ENCODE data around the gene XXYLT1.
"Not testable (repeated sequence)": the region's sequence is repeated elsewhere in the genome, so short reads cannot be mapped to it uniquely, and the experiment has no call there.

XXYLT1 gene

DNA sequence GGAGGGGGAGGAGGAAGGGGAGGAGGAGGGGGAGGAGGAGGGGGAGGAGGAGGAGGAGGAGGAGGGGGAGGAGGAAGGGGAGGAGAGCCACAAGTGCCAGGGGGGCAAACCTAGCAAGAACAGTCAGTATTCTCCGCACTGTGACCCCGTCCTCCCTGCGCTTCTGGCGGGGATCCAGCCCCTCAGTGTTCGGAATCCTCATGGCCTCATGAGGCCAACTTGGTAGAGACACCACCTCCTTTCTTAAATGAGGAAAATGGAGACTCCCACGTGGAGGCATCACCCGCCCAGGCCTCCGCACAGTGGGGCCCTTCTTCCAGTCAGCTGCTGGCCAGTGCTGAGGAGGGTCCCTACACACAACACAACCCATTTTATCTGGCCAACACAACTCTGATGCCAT, 163.4 kb downstream of the XXYLT1 start:
- H3K4me3 ChIP-seq (ENCODE audit: low read depth in 1 of 5, low read length in 5 of 5), result no peak overlapping the region
- peaks cover 0 to 35% (median 18%) of the 10 kb centered on the region in 5 donors for H3K4me1 ChIP-seq (ENCODE audit: control insufficient read depth in 5 of 5, insufficient read depth in 5 of 5, low read length in 5 of 5)
- peaks cover 0 to 7% (median 5%) of the 10 kb centered on the region in 5 donors for H3K36me3 ChIP-seq (ENCODE audit: control insufficient read depth in 5 of 5, insufficient read depth in 5 of 5, low read length in 5 of 5)
- no peak overlapping the region for H3K27ac ChIP-seq (ENCODE audit: low read depth, low read length)
- no peak overlapping the region for H3K9ac ChIP-seq (ENCODE audit: low read length in 5 of 5)
- no peaks in the 10 kb centered on the region for H3K9me3 ChIP-seq (ENCODE audit: control insufficient read depth in 5 of 5, low read length in 5 of 5)
- no peaks in the 10 kb centered on the region for H3K27me3 ChIP-seq (ENCODE audit: control insufficient read depth in 5 of 5, insufficient read depth in 4 of 5, low read length in 5 of 5)

DNA sequence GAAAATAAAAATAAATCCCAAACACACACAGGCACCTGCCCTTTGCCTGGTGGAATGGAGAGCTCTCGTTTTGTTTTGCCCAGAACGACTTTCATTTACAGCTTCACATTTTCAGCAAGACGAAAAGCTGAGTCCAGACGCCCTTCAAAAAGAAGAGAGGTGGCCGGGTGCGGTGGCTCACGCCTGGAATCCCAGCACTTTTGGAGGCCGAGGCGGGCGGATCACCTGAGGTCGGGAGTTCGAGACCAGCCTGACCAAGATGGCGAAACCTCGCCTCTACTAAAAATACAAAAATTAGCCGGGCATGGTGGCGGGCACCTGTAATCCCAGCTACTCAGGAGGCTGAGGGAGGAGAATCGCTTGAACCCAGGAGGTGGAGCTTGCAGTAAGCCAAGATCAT, 163.9 kb downstream of the XXYLT1 start:
- not testable (repeated sequence) for H3K27ac ChIP-seq (ENCODE audit: low read depth, low read length); H3K36me3 ChIP-seq (ENCODE audit: control insufficient read depth in 5 of 5, insufficient read depth in 5 of 5, low read length in 5 of 5); H3K27me3 ChIP-seq (ENCODE audit: control insufficient read depth in 5 of 5, insufficient read depth in 4 of 5, low read length in 5 of 5); H3K9ac ChIP-seq (ENCODE audit: low read length in 5 of 5); H3K9me3 ChIP-seq (ENCODE audit: control insufficient read depth in 5 of 5, low read length in 5 of 5); H3K4me3 ChIP-seq (ENCODE audit: low read depth in 1 of 5, low read length in 5 of 5)
- H3K4me1 ChIP-seq (ENCODE audit: control insufficient read depth in 5 of 5, insufficient read depth in 5 of 5, low read length in 5 of 5), result peaks cover 0 to 35% (median 22%) of the 10 kb centered on the region in 5 donors

DNA sequence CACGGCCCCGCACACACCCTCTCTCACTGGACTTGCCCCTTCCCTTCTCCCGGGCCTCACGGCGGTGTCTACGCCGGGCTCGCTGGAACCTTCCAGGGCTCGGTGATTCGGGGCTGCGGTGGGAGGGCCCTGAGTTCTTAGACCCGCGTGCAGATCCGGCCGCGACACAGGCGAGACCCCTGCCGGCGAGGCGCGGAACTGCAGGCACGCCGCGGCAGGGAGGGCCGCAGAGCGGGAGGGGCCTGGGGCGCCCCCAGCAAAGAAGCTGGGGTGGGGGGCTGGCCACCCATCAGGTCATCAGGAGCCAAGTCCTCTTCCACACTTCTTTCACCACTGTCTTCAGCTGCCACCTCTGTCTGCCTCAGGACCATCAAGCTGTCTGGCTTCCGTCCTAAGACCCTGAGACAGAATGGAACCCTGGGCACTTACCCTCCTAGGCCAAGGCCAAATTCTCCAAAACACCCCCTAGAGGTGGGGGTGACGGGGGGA, 164.5 kb downstream of the XXYLT1 start:
- Histone ChIP-seq H3K27me3 (ENCODE audit: control insufficient read depth in 5 of 5, insufficient read depth in 4 of 5, low read length in 5 of 5) (no peaks in the 10 kb centered on the region), H3K4me1 (ENCODE audit: control insufficient read depth in 5 of 5, insufficient read depth in 5 of 5, low read length in 5 of 5) (peaks cover 0 to 36% (median 22%) of the 10 kb centered on the region in 5 donors), H3K4me3 (ENCODE audit: low read depth in 1 of 5, low read length in 5 of 5) (peak overlapping the region in 2 of 5 donors; percentile 32 to 51), H3K27ac (ENCODE audit: low read depth, low read length) (no peak overlapping the region), H3K9me3 (ENCODE audit: control insufficient read depth in 5 of 5, low read length in 5 of 5) (no peaks in the 10 kb centered on the region), H3K9ac (ENCODE audit: low read length in 5 of 5) (no peak overlapping the region), H3K36me3 (ENCODE audit: control insufficient read depth in 5 of 5, insufficient read depth in 5 of 5, low read length in 5 of 5) (peaks cover 0 to 7% (median 5%) of the 10 kb centered on the region in 5 donors)

DNA sequence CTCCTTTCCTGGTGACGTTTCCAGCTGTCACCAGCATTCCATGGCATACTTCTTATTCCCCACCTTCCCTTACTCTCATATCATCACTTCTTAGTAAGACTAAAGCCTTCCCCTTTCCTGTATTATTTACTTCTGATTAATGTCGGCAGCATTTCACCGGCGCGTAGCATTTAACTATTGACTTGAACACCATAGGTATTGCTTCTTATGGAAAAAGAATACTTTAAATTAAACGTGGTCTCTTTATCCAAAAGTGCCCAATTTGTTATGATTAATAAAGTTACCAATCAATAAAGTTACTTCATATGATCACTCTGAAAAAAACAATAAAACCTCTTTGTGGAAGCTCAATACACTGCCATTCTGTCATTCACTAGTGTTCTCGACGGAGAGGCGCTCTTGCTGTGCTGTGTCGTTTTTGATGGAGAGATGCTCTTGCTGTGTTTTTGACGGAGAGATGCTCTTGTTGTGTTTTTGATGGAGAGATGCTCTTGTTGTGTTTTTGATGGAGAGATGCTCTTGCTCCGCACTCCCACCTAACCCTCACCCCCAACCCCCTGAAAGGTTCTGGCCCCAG, 165.0 kb downstream of the XXYLT1 start:
- H3K27me3 ChIP-seq (ENCODE audit: control insufficient read depth in 5 of 5, insufficient read depth in 4 of 5, low read length in 5 of 5), result no peaks in the 10 kb centered on the region
- H3K27ac ChIP-seq (ENCODE audit: low read depth, low read length), result no peak overlapping the region
- H3K36me3 ChIP-seq (ENCODE audit: control insufficient read depth in 5 of 5, insufficient read depth in 5 of 5, low read length in 5 of 5), result peaks cover 0 to 7% (median 5%) of the 10 kb centered on the region in 5 donors
- H3K4me1 ChIP-seq (ENCODE audit: control insufficient read depth in 5 of 5, insufficient read depth in 5 of 5, low read length in 5 of 5), result peaks cover 0 to 38% (median 19%) of the 10 kb centered on the region in 5 donors
- H3K9ac ChIP-seq (ENCODE audit: low read length in 5 of 5), result no peak overlapping the region
- peak overlapping the region in 2 of 5 donors; percentile 32 to 51 for H3K4me3 ChIP-seq (ENCODE audit: low read depth in 1 of 5, low read length in 5 of 5)
- H3K9me3 ChIP-seq (ENCODE audit: control insufficient read depth in 5 of 5, low read length in 5 of 5), result no peaks in the 10 kb centered on the region

DNA sequence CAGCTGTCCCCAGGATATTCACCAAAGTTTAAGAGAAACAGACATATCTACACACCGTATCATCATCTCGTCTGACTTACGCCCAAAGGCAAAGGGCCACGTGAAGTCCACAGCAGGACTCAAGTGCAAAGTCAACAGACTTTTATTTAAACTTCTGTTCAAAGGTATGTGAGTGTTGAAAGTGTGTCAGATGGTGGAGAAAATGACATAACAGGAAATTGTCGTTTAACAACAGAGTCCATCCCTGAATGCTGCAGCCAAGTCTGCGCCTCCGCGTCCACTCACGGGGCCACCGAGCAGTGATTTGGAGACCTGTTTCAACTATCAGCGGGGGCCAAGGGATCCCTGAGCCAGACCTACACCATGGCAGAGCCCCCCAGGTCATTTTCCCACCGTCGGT, 165.6 kb downstream of the XXYLT1 start:
- no peak overlapping the region for H3K4me3 ChIP-seq (ENCODE audit: low read depth in 1 of 5, low read length in 5 of 5)

DNA sequence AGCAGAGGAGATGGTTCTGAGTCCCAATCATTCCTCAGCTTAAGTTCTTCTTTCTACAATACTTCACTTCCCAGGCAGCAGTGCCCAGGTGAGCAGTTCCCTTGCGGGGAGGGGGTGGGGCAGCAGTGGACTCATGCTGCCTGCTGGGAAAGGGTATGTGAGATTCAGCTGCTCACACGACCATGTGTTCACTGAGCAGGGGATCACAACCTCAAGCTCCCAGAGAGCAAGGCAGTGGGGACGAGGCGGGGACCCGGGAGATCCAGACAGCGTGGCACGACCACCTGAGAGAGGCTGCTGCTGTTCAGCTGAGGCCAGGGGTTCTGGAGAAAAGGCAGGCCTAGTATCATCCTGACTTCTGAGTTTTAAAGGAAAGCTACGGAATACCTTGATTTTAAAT, 166.6 kb downstream of the XXYLT1 start:
- Histone ChIP-seq H3K9me3 (ENCODE audit: control insufficient read depth in 5 of 5, low read length in 5 of 5) (no peaks in the 10 kb centered on the region), H3K9ac (ENCODE audit: low read length in 5 of 5) (no peak overlapping the region), H3K36me3 (ENCODE audit: control insufficient read depth in 5 of 5, insufficient read depth in 5 of 5, low read length in 5 of 5) (peaks cover 0 to 5% (median 3%) of the 10 kb centered on the region in 5 donors), H3K27ac (ENCODE audit: low read depth, low read length) (no peak overlapping the region), H3K27me3 (ENCODE audit: control insufficient read depth in 5 of 5, insufficient read depth in 4 of 5, low read length in 5 of 5) (no peaks in the 10 kb centered on the region), H3K4me3 (ENCODE audit: low read depth in 1 of 5, low read length in 5 of 5) (no peak overlapping the region), H3K4me1 (ENCODE audit: control insufficient read depth in 5 of 5, insufficient read depth in 5 of 5, low read length in 5 of 5) (peaks cover 0 to 38% (median 16%) of the 10 kb centered on the region in 5 donors)

More for the DNA sequence above, 165.6 kb downstream of the XXYLT1 start:
- Histone ChIP-seq H3K9ac (ENCODE audit: low read length in 5 of 5) (no peak overlapping the region), H3K4me1 (ENCODE audit: control insufficient read depth in 5 of 5, insufficient read depth in 5 of 5, low read length in 5 of 5) (peaks cover 0 to 35% (median 16%) of the 10 kb centered on the region in 5 donors), H3K9me3 (ENCODE audit: control insufficient read depth in 5 of 5, low read length in 5 of 5) (no peaks in the 10 kb centered on the region), H3K36me3 (ENCODE audit: control insufficient read depth in 5 of 5, insufficient read depth in 5 of 5, low read length in 5 of 5) (peaks cover 0 to 7% (median 5%) of the 10 kb centered on the region in 5 donors), H3K27me3 (ENCODE audit: control insufficient read depth in 5 of 5, insufficient read depth in 4 of 5, low read length in 5 of 5) (no peaks in the 10 kb centered on the region), H3K27ac (ENCODE audit: low read depth, low read length) (no peak overlapping the region)

DNA sequence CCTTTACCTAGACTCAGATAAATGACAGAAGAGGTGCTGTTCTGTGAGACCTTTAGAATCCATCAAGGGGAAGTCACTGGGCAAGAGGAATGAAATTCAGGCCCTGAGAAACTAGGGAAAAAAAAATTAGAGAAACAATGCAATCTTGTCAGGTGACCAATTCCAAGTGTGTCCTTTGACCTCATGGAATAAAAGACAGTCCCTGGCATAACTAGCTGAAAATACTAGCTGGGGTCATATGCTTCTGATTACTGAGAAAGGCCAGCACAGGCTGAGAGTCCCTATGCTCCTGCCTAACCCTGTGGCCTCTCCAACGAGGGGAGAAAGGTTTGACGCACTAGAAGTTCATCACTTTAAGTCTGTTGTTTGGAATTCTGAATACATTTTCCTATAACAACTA, 167.3 kb downstream of the XXYLT1 start:
- Histone ChIP-seq H3K36me3 (ENCODE audit: control insufficient read depth in 5 of 5, insufficient read depth in 5 of 5, low read length in 5 of 5) (no peaks in the 10 kb centered on the region), H3K4me1 (ENCODE audit: control insufficient read depth in 5 of 5, insufficient read depth in 5 of 5, low read length in 5 of 5) (peaks cover 0 to 38% (median 16%) of the 10 kb centered on the region in 5 donors), H3K27me3 (ENCODE audit: control insufficient read depth in 5 of 5, insufficient read depth in 4 of 5, low read length in 5 of 5) (no peaks in the 10 kb centered on the region), H3K4me3 (ENCODE audit: low read depth in 1 of 5, low read length in 5 of 5) (no peak overlapping the region), H3K9me3 (ENCODE audit: control insufficient read depth in 5 of 5, low read length in 5 of 5) (no peaks in the 10 kb centered on the region), H3K9ac (ENCODE audit: low read length in 5 of 5) (no peak overlapping the region), H3K27ac (ENCODE audit: low read depth, low read length) (no peak overlapping the region)

DNA sequence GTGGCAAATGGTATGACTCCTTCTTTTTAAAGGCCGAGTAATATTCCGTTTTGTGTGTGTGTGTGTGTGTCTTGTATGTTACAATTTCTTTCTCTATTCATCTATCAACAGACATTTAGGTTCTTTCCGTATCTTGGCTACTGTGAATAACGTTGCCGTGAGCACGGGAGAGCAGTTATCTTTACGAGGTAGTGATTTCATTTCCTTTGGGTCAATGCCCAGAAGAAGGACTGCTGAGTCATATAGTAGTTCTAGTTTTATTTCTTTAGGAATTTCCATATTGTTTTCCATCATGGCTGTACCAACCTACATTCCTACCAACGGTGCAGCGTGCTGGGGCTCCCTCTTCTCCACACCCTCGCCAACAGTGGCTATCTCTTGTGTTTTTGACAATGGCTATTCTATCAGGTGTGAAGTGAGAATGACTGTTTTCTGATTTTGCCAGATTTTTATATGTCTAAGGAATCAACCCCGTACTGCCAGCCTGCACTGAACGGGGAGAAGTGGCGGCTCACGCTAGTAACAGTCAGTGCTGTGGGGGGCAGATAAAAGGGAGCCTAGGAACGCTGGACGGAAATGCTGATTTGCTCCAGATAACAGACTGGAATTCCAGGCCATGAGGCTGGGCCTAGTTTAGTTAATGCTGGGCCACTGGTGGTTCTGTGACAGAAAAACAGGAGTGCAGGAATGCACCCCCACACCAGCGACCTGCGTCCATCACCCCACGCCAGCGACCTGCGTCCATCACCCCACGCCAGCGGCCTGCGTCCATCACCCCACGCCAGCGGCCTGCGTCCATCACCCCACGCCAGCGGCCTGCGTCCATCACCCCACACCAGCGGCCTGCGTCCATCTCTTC, 168.1 kb downstream of the XXYLT1 start:
- H3K27ac ChIP-seq (ENCODE audit: low read depth, low read length), result no peak overlapping the region
- no peak overlapping the region for H3K4me3 ChIP-seq (ENCODE audit: low read depth in 1 of 5, low read length in 5 of 5)

DNA sequence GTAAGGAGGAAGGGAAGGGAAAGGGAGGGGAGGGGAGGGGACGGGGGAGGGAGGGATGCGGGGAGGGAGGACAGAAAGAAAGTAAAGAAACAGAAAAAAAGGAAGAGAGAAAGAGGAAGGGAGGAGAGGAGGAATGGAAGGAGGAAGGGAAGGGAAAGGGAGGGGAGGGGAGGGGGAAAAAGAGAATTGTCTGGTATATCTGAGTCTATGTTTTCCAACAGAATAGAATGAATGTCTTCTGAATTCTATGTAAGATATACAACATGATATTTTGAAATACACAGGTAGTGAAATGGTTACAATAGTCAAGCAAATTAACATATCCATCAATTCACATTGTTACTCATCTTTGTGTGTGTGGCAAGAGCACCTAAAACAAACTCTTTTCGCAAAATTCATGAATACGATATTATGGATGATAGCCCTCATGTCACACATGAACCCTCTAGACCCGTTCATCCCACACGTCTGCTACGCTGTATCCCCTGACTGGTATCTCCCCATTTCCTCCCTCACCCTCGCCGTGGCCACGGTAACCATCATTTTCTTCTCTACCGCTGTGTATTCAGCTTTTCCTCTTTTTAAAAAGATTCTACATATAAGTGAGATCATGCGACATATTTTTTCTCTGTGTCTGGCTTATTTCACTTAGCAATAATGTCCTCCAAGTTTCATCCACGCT, 168.9 kb downstream of the XXYLT1 start:
- H3K4me3 ChIP-seq (ENCODE audit: low read depth in 1 of 5, low read length in 5 of 5), result no peak overlapping the region
- no peaks in the 10 kb centered on the region for H3K36me3 ChIP-seq (ENCODE audit: control insufficient read depth in 5 of 5, insufficient read depth in 5 of 5, low read length in 5 of 5)
- no peaks in the 10 kb centered on the region for H3K9me3 ChIP-seq (ENCODE audit: control insufficient read depth in 5 of 5, low read length in 5 of 5)
- no peaks in the 10 kb centered on the region for H3K27me3 ChIP-seq (ENCODE audit: control insufficient read depth in 5 of 5, insufficient read depth in 4 of 5, low read length in 5 of 5)
- peaks cover 0 to 38% (median 16%) of the 10 kb centered on the region in 5 donors for H3K4me1 ChIP-seq (ENCODE audit: control insufficient read depth in 5 of 5, insufficient read depth in 5 of 5, low read length in 5 of 5)
- no peak overlapping the region for H3K27ac ChIP-seq (ENCODE audit: low read depth, low read length)
- no peak overlapping the region for H3K9ac ChIP-seq (ENCODE audit: low read length in 5 of 5)

More for the DNA sequence above, 168.1 kb downstream of the XXYLT1 start:
- Histone ChIP-seq H3K36me3 (ENCODE audit: control insufficient read depth in 5 of 5, insufficient read depth in 5 of 5, low read length in 5 of 5) (no peaks in the 10 kb centered on the region), H3K9ac (ENCODE audit: low read length in 5 of 5) (no peak overlapping the region), H3K27me3 (ENCODE audit: control insufficient read depth in 5 of 5, insufficient read depth in 4 of 5, low read length in 5 of 5) (no peaks in the 10 kb centered on the region), H3K4me1 (ENCODE audit: control insufficient read depth in 5 of 5, insufficient read depth in 5 of 5, low read length in 5 of 5) (peaks cover 0 to 38% (median 16%) of the 10 kb centered on the region in 5 donors), H3K9me3 (ENCODE audit: control insufficient read depth in 5 of 5, low read length in 5 of 5) (no peaks in the 10 kb centered on the region)
